A549 (cell line): ENCODE measurements around the gene ABHD12.

Experiments used
- CEBPB ChIP-seq, 2 experiments: fragments of >200 bp in 1 of 2; sonication (Bioruptor Twin) in 1 of 2; formaldehyde crosslinking in 1 of 2; IDR thresholded peaks; 2 replicates each; pipeline ENCODE4 v1.6.1; 2012 to 2016
- HDAC2 ChIP-seq: fragments of 200-600 bp; sonication (generic); IDR thresholded peaks from 2 replicates; pipeline ENCODE4 v1.6.1; 2016
- HEYL ChIP-seq: fragments of 250-450 bp; sonication (Bioruptor Pico); IDR thresholded peaks from 2 replicates; pipeline ENCODE4 v1.8.0; 2021; ENCODE audit warnings: mild to moderate bottlenecking, moderate library complexity
- HOXA7 ChIP-seq: fragments of 250-450 bp; sonication (Bioruptor Pico); IDR thresholded peaks from 2 replicates; pipeline ENCODE4 v1.5.0; 2020; ENCODE audit warnings: mild to moderate bottlenecking, moderate library complexity
- JUNB ChIP-seq: fragments of >200 bp; sonication (Bioruptor Twin); formaldehyde crosslinking; IDR thresholded peaks from 2 replicates; pipeline ENCODE4 v1.6.1; 2016
- NPAS2 ChIP-seq: fragments of 250-450 bp; sonication (Bioruptor Pico); IDR thresholded peaks from 2 replicates; pipeline ENCODE4 v1.8.0; 2022; ENCODE audit warnings: mild to moderate bottlenecking, moderate library complexity, borderline replicate concordance
- POLR2A ChIP-seq: IDR thresholded peaks from 2 replicates; pipeline ENCODE4 v1.6.1; 2012; ENCODE audit warnings: mild to moderate bottlenecking, low read length
- TP53 ChIP-seq: fragments of 250-450 bp; sonication (Bioruptor Pico); IDR thresholded peaks from 2 replicates; pipeline ENCODE4 v1.5.0; 2021; ENCODE audit warnings: mild to moderate bottlenecking, moderate library complexity
- ZSCAN20 ChIP-seq: fragments of 250-450 bp; sonication (Bioruptor Pico); IDR thresholded peaks from 2 replicates; pipeline ENCODE4 v1.8.0; 2022; ENCODE audit warnings: mild to moderate bottlenecking, moderate library complexity
- TF ChIP-seq, protein P1 (sequence below): fragments of >200 bp; sonication (Bioruptor Twin); formaldehyde crosslinking; IDR thresholded peaks from 3 replicates; pipeline ENCODE4 v1.5.1; 2016

GRCh38 chr20:25295386-25296093 is 95.1 kb downstream of the ABHD12 start:
- TF ChIP-seq HEYL (CRISPR knock-in tag), result no peak
- TF ChIP-seq NPAS2 (CRISPR knock-in tag), result no peak
- TF ChIP-seq POLR2A, result no peak
- TF ChIP-seq CEBPB (IDR thresholded peaks at IDR 0.05), result no peak
- no peak for TF ChIP-seq JUNB
- TF ChIP-seq, protein P1, sequence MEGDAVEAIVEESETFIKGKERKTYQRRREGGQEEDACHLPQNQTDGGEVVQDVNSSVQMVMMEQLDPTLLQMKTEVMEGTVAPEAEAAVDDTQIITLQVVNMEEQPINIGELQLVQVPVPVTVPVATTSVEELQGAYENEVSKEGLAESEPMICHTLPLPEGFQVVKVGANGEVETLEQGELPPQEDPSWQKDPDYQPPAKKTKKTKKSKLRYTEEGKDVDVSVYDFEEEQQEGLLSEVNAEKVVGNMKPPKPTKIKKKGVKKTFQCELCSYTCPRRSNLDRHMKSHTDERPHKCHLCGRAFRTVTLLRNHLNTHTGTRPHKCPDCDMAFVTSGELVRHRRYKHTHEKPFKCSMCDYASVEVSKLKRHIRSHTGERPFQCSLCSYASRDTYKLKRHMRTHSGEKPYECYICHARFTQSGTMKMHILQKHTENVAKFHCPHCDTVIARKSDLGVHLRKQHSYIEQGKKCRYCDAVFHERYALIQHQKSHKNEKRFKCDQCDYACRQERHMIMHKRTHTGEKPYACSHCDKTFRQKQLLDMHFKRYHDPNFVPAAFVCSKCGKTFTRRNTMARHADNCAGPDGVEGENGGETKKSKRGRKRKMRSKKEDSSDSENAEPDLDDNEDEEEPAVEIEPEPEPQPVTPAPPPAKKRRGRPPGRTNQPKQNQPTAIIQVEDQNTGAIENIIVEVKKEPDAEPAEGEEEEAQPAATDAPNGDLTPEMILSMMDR, result no peak
- no peak for TF ChIP-seq HDAC2
- TF ChIP-seq HOXA7, result no peak
- no peak for TF ChIP-seq ZSCAN20 (CRISPR knock-in tag)
- no peak for TF ChIP-seq TP53
